GM12873 (cell line): ENCODE data around the gene GRIN3B.

Experiments used
- TF ChIP-seq, protein P1 (sequence below): IDR thresholded peaks from 2 replicates; pipeline ENCODE4 v1.5.1; 2012; ENCODE audit warnings: low read depth, mild to moderate bottlenecking, moderate library complexity, low read length, control low read depth; ENCODE audit not compliant: insufficient read depth; ENCODE audit errors: missing control alignments

GRIN3B gene

DNA sequence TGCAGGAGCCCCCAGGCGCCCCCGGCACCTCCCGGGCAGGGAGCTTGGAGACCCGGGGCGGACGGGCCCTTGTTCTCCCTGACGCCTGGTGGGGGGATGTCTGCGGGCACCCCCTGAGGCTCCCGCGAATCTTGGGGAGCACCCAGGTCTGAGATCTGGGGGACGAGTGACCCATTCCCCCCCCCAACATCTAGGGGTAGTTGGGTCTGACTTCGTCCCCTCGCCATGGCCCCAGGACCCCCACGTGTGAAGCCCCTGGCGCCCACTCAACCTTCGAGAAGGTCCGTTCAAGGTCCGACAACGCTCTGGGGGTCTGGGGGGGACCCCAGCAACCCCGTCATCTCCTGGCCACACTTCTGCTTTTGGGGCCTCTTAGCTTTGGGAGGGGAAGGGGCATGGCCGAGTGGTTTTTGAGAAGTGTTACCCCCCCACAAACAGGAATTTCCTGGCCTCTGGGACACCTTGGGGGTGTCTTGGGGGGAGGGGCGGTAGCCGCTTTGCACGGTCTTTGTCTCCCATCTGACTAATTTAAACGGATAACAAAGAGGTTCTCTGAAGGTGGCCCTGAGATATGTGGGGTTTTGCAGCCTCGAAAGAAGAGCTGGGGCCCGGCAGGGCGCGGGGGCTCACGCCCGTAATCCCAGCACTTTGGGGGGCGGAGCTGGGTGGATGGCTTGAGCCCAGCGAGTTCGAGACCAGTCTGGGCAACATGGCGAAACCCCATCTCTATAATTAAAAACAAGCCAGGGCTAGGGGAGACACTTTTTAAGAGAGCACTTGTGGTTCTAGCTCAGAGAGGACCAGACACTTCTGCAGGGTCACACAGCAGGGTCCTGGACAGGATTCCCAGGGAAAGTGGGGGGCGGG is 26.8 kb downstream of the GRIN3B start:
- TF ChIP-seq, protein P1, sequence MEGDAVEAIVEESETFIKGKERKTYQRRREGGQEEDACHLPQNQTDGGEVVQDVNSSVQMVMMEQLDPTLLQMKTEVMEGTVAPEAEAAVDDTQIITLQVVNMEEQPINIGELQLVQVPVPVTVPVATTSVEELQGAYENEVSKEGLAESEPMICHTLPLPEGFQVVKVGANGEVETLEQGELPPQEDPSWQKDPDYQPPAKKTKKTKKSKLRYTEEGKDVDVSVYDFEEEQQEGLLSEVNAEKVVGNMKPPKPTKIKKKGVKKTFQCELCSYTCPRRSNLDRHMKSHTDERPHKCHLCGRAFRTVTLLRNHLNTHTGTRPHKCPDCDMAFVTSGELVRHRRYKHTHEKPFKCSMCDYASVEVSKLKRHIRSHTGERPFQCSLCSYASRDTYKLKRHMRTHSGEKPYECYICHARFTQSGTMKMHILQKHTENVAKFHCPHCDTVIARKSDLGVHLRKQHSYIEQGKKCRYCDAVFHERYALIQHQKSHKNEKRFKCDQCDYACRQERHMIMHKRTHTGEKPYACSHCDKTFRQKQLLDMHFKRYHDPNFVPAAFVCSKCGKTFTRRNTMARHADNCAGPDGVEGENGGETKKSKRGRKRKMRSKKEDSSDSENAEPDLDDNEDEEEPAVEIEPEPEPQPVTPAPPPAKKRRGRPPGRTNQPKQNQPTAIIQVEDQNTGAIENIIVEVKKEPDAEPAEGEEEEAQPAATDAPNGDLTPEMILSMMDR = no peak

DNA sequence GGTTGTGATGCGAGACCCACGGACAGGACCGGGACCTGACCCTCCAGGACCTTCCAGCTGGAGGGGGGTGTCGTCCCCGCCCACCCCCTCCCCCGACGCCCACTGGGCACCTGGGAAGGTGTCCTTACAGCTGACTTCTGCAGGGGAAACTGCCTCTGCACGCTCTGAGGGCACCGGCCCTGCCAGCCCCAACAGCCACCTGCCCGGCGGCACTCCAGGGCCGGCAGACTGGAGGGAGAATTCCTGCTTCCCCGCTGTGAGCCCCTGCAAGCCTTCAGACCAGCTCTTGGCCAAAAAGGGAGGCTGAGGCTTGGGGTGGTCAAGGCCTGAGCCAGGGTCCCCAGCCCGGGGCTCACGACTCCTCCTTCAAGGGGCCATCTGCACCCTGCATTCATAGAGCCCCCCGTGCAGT is 27.4 kb downstream of the GRIN3B start:
- TF ChIP-seq, protein P1 = no peak

DNA sequence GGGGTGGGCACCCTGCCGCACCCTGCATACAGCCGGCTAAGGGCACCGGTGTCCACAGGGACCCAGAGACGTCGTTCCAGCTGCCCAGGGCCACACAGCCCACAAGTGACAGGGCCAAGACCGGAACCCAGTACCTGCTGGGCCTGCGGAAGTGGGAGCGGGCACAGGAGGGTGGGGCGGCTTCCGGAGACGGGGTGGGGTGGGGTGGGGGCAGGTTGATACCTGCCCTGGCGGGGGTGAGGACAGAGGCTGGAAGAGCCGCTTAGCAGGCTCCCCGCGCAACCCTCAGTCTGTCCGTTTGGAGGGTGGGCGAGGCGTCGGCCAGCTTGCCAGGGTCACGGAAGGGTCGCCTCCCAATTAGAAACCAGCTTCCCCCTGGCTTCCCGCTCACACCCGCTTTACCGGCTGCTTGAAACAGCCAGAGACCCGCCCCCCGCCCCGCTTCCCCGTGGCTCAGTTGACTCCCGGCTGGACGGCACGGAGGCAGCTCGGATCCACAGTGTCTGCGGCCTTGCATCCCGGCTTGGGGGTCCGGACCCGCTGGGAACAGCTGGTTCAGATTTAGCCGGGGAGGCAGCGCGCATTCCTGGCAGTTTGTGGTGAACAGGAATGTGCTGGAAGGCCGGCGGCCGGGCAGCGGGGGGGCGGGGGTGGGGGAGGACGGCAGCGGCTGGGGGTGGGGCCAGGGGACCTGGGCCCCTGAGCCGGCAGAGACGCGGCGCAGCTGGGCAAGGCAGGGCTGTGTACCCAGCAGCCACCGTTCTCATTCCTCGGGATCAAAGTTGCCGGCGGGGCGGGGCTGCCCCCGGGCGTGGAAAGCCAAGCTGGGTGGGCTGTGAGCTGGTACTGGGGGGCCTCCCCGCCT is 28.1 kb downstream of the GRIN3B start:
- TF ChIP-seq, protein P1 = no peak

DNA sequence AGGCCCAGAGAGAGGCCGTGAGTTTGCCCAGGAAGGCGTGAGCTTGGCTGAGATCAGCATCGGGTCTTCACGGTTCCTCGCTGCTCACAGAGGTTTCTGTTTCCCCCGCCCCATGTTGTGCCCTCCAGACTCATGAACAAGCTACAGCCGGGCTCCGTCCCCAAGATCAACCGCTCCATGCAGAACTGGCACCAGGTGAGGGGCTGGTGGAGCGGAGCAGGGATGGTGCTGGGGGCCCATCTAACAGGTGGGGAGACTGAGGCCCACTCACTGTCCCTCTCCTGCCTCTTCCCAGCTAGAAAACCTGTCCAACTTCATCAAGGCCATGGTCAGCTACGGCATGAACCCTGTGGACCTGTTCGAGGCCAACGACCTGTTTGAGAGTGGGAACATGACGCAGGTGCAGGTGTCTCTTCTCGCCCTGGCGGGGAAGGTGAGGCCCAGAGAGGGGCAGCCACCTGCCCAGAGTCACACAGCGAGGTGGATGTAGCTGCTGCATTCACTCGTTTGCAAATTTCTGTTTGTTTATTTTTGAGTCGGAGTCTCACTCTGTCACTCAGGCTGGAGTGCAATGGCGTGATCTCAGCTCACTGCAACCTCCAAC is 32.1 kb downstream of the GRIN3B start:
- TF ChIP-seq, protein P1 = no peak

DNA sequence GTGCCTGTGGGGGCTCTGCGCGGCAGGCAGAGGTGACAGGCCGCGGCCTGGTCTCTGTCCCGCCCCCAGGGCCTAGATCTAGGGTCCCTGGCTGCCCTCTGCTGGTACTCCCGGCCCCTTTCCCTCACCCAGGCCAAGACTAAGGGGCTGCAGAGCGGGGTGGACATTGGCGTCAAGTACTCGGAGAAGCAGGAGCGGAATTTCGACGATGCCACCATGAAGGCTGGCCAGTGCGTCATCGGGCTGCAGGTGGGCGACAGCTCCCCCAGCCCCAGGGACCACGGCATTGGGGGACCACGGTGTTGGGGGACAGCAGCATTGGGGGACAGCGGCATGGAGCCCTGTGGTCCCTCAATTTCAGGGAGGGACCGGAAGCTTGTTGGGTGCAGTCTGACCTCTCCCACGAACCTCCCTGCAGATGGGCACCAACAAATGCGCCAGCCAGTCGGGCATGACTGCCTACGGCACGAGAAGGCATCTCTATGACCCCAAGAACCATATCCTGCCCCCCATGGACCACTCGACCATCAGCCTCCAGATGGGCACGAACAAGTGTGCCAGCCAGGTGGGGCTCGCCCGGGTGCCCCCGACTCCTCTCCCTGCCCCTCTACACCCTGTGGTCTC is 35.9 kb downstream of the GRIN3B start:
- TF ChIP-seq, protein P1 = no peak

DNA sequence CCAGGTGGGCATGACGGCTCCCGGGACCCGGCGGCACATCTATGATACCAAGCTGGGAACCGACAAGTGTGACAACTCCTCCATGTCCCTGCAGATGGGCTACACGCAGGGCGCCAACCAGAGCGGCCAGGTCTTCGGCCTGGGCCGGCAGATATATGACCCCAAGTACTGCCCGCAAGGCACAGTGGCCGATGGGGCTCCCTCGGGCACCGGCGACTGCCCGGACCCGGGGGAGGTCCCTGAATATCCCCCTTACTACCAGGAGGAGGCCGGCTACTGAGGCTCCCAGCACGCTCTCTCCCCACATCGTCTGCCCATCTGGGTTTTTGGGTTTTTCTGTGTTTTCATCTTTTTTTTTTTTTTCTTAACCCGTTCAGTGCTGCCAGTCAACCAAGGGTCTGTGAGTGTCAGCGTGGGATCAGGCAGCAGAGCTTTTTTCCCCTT is 37.4 kb downstream of the GRIN3B start:
- TF ChIP-seq, protein P1 = no peak
